Muscle of back (tissue), 11 donors: ENCODE measurements around the gene GUCY2C. TPM values are rescaled to one million over a fixed set of nuclear protein-coding genes. Genes with fewer than 3 reads are reported as not detected.

Source experiments
- DNase-seq, 3 donors: peaks; one replicate each; pipeline versions ENCODE4 v3.0.0 to v3.0.0-alpha.2; 2013
- polyA plus RNA-seq, 10 donors: library from polyadenylated mRNA; unstranded; fragments of 120-200 nt; gene quantifications; one replicate each; pipeline ENCODE4 v1.2.1, GENCODE V29; 2013; ENCODE audit not compliant: insufficient read length in 10 of 10

The GUCY2C gene
- polyA plus RNA-seq, 10 donors = 0.13 to 0.38 (median 0.25) TPM

DNA sequence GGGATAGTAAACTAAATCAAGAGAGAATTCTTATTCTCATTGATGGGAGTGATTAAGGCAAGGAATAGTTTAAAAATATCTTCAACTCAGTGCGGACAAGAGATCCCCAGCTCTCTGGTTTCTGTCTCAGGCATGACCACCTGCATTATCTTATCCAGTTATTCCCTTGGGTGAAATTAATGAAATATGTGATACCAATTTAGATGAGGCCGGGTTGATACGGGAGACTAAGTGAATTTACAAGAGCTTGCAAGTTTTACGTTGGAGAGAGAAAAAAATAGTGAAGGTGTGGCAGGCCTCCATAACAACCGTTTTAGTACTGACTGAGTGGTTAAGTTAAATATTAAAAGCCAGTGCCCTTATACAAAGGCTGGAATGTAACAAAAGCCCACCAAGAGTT lies 67.6 kb downstream of the GUCY2C start:
- DNase-seq = no peak

GRCh38 chr12:14621826-14622225 lies 74.6 kb downstream of the GUCY2C start:
- no peak for DNase-seq

GRCh38 chr12:14619741-14620501 lies 76.5 kb downstream of the GUCY2C start:
- DNase-seq = no peak

- DNase-seq = peak in 1 of 3 donors; percentile 45
Observed at GRCh38 chr12:14618983-14619382, 77.4 kb downstream of the GUCY2C start.

DNA sequence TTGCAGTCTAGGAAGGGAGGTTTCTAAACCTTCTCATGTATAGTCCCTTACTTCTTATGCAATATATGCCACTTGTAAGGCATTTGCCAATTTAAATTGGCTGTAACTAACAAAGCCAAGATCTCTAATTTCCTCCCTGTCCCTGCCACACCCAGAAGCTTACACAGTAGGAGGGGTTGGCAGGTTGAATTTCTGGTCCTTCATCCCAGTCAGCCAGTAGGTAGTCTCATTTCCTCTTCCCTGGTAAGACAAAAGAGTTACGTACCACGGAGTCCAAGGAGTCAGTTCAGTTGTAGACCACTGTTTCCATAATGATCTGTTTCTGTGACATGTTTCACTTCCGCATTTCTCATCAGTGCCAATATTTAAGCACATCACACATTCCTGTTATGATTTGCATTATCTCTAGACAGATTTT lies 81.7 kb downstream of the GUCY2C start:
- DNase-seq = peak in 1 of 3 donors; percentile 22

GRCh38 chr12:14613718-14614117 lies 82.7 kb downstream of the GUCY2C start:
- DNase-seq = no peak

DNA sequence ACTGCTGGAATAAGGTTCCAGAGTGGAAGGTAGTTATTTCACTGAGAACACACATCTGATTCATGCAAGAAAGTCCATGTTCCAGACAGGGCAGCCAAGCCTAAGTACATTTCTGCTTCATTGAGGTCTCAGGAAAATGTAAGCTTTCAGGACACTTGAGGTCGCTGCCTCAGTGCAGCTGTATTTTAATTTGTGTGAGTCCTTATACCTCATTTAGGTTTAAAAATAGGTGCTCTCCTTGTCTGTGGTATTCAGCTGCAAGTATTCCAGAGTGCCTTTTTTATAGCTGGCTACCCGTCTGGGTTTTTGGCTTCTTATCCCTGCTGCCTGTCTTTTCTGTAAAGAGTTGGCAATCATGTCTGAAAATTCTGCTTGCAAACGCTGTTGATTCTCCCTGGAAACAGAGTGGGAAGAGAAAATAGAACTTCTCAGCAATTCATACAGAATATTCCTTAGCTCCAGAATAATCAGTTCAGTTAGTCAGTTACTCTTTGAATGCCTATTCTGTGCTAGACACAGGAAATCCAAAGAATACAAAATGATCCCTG lies 83.4 kb downstream of the GUCY2C start:
- peak; percentile 10 to 60 (median 42) for DNase-seq

DNA sequence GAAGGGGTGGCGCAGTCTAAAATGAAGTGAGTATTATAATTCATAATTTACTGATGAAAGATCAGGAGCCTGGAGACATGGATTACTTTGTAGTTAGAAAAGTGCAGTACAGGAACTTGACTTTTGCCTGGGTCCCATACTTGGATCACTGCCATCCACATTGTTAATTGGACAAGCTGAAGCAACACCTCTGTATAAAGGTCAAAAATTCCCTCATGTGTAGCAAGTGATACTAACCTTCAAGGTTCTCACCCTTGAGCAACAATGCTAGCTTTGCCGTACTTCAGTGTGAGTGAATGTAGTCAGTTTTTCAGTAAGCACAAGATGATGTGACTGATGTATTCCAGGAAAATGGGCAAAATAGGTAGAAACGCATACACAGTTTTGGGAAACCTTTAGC lies 84.1 kb downstream of the GUCY2C start:
- no peak for DNase-seq

- no peak for DNase-seq
Observed at GRCh38 chr12:14611640-14612203, 84.7 kb downstream of the GUCY2C start.

- no peak for DNase-seq
Observed at GRCh38 chr12:14607568-14607967, 88.8 kb downstream of the GUCY2C start.

- no peak for DNase-seq
Observed at GRCh38 chr12:14605401-14605989, 90.9 kb downstream of the GUCY2C start.

GRCh38 chr12:14601692-14602478 lies 94.5 kb downstream of the GUCY2C start:
- DNase-seq = no peak

- DNase-seq = no peak
Observed at GRCh38 chr12:14597480-14597879, 98.9 kb downstream of the GUCY2C start.

GRCh38 chr12:14591719-14592118 lies 104.7 kb downstream of the GUCY2C start:
- no peak for DNase-seq

- no peak for DNase-seq
Observed at GRCh38 chr12:14589169-14590004, 107.0 kb downstream of the GUCY2C start.

- no peak for DNase-seq
Observed at GRCh38 chr12:14588571-14588970, 107.8 kb downstream of the GUCY2C start.

DNA sequence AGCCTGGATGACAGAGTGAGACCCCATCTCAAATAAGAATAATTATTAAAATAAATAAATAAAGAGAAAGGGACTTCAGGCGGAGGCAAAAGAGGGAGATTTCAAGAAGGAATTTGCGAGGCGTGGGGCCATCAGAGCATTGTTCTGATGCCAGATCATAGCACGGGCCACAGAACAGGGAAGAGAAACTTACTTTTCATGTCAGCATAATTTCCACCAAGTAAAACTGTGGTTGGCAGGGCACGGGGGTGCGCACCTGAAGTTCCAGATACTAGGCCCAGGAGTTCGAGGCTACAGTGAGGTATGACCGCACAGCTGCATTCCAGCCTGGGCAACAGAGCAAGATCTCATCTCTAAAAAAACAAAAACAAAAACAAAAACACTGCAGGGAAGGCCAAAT lies 117.8 kb downstream of the GUCY2C start:
- no peak for DNase-seq

DNA sequence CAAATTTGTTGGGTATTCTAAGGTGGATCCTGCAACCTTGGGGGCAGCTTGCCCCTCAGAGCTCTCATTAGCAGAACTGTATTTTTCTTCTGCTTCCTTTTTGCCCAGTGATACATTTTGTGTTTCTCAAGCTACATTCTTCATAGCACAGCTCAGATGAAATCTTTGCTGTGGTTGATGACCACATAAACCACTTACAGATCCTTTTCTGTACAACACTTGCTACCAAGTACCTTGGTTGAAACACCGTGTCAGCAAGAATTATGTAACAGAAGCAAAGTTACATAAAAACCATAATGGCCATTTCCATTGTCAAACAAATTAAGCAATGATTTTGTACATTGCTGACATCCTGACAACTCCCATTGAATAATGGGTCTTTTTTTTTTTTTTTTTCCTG lies 119.1 kb downstream of the GUCY2C start:
- DNase-seq = no peak

DNA sequence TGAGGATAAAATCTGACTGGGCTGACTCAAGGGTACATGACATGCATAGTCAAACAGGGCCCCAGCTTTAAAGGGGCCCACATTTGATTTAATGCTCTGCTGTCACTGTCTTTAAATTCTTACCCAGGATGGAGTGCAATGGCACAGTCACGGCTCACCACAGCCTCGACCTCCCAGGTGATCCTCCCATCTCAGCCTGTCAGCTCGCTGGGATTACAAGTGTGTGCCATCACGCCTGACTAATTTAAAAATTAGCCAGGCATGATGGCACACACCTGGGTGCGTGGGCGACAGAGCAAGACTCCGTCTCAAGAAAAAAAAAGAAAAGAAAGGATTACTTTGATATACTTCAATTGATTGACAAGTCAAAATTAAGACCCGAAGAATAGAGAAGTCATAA lies 119.5 kb downstream of the GUCY2C start:
- no peak for DNase-seq

- DNase-seq = no peak
Observed at GRCh38 chr12:14575585-14575984, 120.8 kb downstream of the GUCY2C start.

DNA sequence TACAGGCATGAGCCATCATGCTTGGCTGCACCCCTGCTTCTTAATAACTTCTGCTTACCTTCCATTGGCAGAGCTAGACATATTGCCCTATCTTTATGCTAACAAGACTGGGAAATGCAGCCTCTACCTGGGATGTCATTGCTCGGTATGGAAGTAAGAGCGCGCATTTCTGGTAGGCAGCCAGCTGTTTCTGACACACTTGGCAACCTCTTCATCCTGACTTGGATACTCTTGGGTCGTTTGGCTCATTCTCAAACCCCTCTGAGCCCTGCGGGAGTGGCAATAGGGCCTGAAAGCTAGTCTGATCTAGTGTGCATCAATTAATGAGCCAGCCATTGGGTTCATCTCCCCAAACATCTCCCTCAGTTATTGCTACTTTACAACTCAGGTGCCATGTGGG lies 123.3 kb downstream of the GUCY2C start:
- DNase-seq = no peak
